HepG2 (cell line): Measurements from ENCODE around the gene IFT80. TPM values are rescaled to one million over a fixed set of nuclear protein-coding genes. Genes with fewer than 3 reads are reported as not detected.

Experiments used
- AGO2 ChIP-seq: fragments of 200-400 bp; formaldehyde crosslinking; optimal IDR thresholded peaks from 2 replicates; pipeline ENCODE3; 2017; ENCODE audit warnings: mild to moderate bottlenecking, low read depth, low read length, moderate library complexity
- ESRRA ChIP-seq: sonication (generic); formaldehyde crosslinking; IDR thresholded peaks from 2 replicates; pipeline ENCODE4 v1.5.1; 2020; ENCODE audit warnings: mild to moderate bottlenecking, low read depth, missing genetic modification reagents
- GFI1 ChIP-seq: sonication (generic); formaldehyde crosslinking; IDR thresholded peaks from 2 replicates; pipeline ENCODE4 v1.5.0; 2020; ENCODE audit warnings: missing genetic modification reagents, mild to moderate bottlenecking, borderline replicate concordance
- HNRNPLL ChIP-seq: fragments of 200-400 bp; formaldehyde crosslinking; IDR thresholded peaks from 2 replicates; pipeline ENCODE4 v1.6.1; 2017; ENCODE audit warnings: mild to moderate bottlenecking, low read depth, low read length; ENCODE audit not compliant: poor library complexity, severe bottlenecking
- JDP2 ChIP-seq: sonication (generic); formaldehyde crosslinking; IDR thresholded peaks from 2 replicates; pipeline ENCODE4 v1.8.1; 2022; ENCODE audit warnings: missing genetic modification reagents, borderline replicate concordance
- NR2F2 ChIP-seq: IDR thresholded peaks from 2 replicates; pipeline ENCODE4 v1.6.1; 2012; ENCODE audit warnings: low read depth, inconsistent platforms, borderline replicate concordance
- SATB2 ChIP-seq: sonication (generic); formaldehyde crosslinking; IDR thresholded peaks from 2 replicates; pipeline ENCODE4 v1.5.0; 2020; ENCODE audit warnings: missing genetic modification reagents
- SMYD3 ChIP-seq: sonication (generic); formaldehyde crosslinking; IDR thresholded peaks from 2 replicates; pipeline ENCODE4 v1.8.1; 2023; ENCODE audit warnings: mild to moderate bottlenecking, missing genetic modification reagents
- SRY ChIP-seq: sonication (generic); formaldehyde crosslinking; IDR thresholded peaks from 2 replicates; pipeline ENCODE4 v1.8.0; 2022; ENCODE audit warnings: mild to moderate bottlenecking, missing genetic modification reagents
- YEATS4 ChIP-seq: sonication (generic); formaldehyde crosslinking; IDR thresholded peaks from 2 replicates; pipeline ENCODE4 v1.4.0; 2020; ENCODE audit warnings: missing genetic modification reagents, borderline replicate concordance
- ZMYM4 ChIP-seq: sonication (generic); formaldehyde crosslinking; IDR thresholded peaks from 2 replicates; pipeline ENCODE4 v1.8.1; 2023; ENCODE audit warnings: mild to moderate bottlenecking, missing genetic modification reagents
- ZNF235 ChIP-seq: sonication (generic); formaldehyde crosslinking; IDR thresholded peaks from 2 replicates; pipeline ENCODE4 v1.8.1; 2023; ENCODE audit warnings: mild to moderate bottlenecking, missing genetic modification reagents, borderline replicate concordance
- ZSCAN25 ChIP-seq: sonication (generic); formaldehyde crosslinking; IDR thresholded peaks from 2 replicates; pipeline ENCODE4 v1.8.0; 2022; ENCODE audit warnings: mild to moderate bottlenecking, missing genetic modification reagents
- polyA plus RNA-seq, 8 experiments: library from polyadenylated mRNA; depleted of rRNA in 3 of 8; stranded (reverse) in 7 of 8; unstranded in 1 of 8; fragments of >200 nt; fragmentation: Illumina TruSeq in 4 of 8; extraction: Trizol in 4 of 8; gene quantifications; 2 replicates each; pipeline versions ENCODE4 v1.2.1 to v1.2.3, GENCODE V29; 2011 to 2016; ENCODE audit warnings: low read depth in 4 of 8, missing spikeins in 1 of 8, mixed read lengths in 1 of 8; ENCODE audit not compliant: insufficient read depth in 1 of 8
- total RNA-seq, 5 experiments: library from RNA; depleted of rRNA; stranded (reverse); fragments of >200 nt; fragmentation: Illumina TruSeq; extraction: Trizol; gene quantifications; 2 replicates each; pipeline ENCODE4 v1.2.3, GENCODE V29; 2016; ENCODE audit warnings: low read depth in 1 of 5
- TF ChIP-seq, protein P1 (sequence below): conservative IDR thresholded peaks from 2 replicates; pipeline ENCODE4 v1.6.1; 2018; ENCODE audit warnings: missing genetic modification reagents
- TF ChIP-seq, protein P2 (sequence below): sonication (generic); formaldehyde crosslinking; IDR thresholded peaks from 2 replicates; pipeline ENCODE4 v1.8.0; 2022; ENCODE audit warnings: mild to moderate bottlenecking, missing genetic modification reagents
- TF ChIP-seq, protein P3 (sequence below): sonication (generic); formaldehyde crosslinking; IDR thresholded peaks from 2 replicates; pipeline ENCODE4 v1.4.0; 2020; ENCODE audit warnings: low read depth, mild to moderate bottlenecking, missing genetic modification reagents
- TF ChIP-seq, protein P4 (sequence below): sonication (generic); formaldehyde crosslinking; IDR thresholded peaks from 2 replicates; pipeline ENCODE4 v1.4.0; 2020; ENCODE audit warnings: missing genetic modification reagents
- TF ChIP-seq, protein P5 (sequence below): IDR thresholded peaks from 2 replicates; pipeline ENCODE4 v1.6.1; 2016
- TF ChIP-seq, protein P6 (sequence below): sonication (generic); formaldehyde crosslinking; IDR thresholded peaks from 2 replicates; pipeline ENCODE4 v1.8.1; 2022; ENCODE audit warnings: mild to moderate bottlenecking, missing genetic modification reagents

Gene IFT80
- total and polyA plus RNA-seq, 2 of the 13 experiments (the other 11 are each of a cell fraction or from before 2014, with no cell fraction given), result 11.4 to 15.7 TPM

DNA sequence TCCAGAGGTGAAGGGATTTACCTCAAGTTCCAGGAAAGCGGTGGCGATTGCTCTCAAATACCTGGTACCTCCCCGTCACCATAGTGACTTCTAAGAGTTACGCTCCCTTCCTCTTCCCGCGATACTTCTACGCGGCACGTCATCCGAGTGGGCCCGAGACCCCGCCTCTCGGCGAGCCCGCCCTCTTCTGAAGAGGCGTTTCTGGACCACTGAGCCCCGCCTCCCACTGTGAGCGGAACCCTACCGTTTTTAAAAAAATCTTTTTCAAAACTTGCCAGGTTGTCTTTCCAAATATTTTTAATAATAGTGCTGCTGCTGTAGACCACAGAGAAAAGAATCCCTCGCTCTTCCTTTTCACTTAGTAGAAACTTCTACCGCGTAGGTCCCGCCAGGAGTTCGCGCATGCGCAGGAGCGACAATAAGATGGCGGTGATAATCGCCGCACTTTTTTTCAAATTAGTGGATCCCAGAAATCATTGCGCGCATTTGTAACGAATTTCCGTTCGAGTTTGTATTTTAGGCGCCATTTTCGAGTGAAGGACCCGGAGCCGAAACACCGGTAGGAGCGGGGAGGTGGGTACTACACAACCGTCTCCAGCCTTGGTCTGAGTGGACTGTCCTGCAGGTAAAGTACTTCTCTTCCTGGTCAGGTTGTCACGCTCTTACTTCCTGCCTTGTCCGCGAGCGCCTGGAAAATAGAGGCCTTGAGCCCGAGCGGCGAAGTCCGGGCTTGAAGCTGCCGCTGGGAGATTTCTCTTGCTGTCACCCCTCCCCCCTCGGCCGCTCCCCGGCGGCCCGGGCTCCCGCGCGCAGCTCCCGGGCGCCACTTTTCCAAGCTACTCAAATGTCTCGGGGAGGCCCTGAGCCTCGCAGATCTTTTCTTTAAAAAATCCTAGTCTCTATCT, at the start of gene IFT80, which contains the start of gene SMC4 (continued):
- TF ChIP-seq, protein P1, sequence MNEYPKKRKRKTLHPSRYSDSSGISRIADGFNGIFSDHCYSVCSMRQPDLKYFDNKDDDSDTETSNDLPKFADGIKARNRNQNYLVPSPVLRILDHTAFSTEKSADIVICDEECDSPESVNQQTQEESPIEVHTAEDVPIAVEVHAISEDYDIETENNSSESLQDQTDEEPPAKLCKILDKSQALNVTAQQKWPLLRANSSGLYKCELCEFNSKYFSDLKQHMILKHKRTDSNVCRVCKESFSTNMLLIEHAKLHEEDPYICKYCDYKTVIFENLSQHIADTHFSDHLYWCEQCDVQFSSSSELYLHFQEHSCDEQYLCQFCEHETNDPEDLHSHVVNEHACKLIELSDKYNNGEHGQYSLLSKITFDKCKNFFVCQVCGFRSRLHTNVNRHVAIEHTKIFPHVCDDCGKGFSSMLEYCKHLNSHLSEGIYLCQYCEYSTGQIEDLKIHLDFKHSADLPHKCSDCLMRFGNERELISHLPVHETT (CRISPR knock-in tag), result no peak
- TF ChIP-seq ZNF235 (CRISPR knock-in tag) (no peak), ZMYM4 (CRISPR knock-in tag) (peak; percentile 90), SMYD3 (CRISPR knock-in tag) (0 out of 2 replicates have a peak, but pooled peaks have one; percentile 46), ESRRA (CRISPR knock-in tag) (no peak), JDP2 (CRISPR knock-in tag) (no peak), YEATS4 (CRISPR knock-in tag) (0 out of 2 replicates have a peak, but pooled peaks have one; percentile 71), SATB2 (no peak), ZSCAN25 (CRISPR knock-in tag) (no peak), SRY (CRISPR knock-in tag) (no peak; the same call in 1 of the 2 replicates), NR2F2 (peak; percentile 35; the same call in 1 of the 2 replicates), HNRNPLL (peak; percentile 40), AGO2 (no peak), GFI1 (no peak)
- TF ChIP-seq, protein P2, sequence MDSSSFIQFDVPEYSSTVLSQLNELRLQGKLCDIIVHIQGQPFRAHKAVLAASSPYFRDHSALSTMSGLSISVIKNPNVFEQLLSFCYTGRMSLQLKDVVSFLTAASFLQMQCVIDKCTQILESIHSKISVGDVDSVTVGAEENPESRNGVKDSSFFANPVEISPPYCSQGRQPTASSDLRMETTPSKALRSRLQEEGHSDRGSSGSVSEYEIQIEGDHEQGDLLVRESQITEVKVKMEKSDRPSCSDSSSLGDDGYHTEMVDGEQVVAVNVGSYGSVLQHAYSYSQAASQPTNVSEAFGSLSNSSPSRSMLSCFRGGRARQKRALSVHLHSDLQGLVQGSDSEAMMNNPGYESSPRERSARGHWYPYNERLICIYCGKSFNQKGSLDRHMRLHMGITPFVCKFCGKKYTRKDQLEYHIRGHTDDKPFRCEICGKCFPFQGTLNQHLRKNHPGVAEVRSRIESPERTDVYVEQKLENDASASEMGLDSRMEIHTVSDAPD (CRISPR knock-in tag), result no peak
- TF ChIP-seq, protein P3, sequence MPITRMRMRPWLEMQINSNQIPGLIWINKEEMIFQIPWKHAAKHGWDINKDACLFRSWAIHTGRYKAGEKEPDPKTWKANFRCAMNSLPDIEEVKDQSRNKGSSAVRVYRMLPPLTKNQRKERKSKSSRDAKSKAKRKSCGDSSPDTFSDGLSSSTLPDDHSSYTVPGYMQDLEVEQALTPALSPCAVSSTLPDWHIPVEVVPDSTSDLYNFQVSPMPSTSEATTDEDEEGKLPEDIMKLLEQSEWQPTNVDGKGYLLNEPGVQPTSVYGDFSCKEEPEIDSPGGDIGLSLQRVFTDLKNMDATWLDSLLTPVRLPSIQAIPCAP (CRISPR knock-in tag), result no peak
- TF ChIP-seq, protein P4, sequence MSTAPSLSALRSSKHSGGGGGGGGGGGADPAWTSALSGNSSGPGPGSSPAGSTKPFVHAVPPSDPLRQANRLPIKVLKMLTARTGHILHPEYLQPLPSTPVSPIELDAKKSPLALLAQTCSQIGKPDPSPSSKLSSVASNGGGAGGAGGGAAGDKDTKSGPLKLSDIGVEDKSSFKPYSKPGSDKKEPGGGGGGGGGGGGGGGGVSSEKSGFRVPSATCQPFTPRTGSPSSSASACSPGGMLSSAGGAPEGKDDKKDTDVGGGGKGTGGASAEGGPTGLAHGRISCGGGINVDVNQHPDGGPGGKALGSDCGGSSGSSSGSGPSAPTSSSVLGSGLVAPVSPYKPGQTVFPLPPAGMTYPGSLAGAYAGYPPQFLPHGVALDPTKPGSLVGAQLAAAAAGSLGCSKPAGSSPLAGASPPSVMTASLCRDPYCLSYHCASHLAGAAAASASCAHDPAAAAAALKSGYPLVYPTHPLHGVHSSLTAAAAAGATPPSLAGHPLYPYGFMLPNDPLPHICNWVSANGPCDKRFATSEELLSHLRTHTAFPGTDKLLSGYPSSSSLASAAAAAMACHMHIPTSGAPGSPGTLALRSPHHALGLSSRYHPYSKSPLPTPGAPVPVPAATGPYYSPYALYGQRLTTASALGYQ (CRISPR knock-in tag), result no peak; the same call in 1 of the 2 replicates
- TF ChIP-seq, protein P5, sequence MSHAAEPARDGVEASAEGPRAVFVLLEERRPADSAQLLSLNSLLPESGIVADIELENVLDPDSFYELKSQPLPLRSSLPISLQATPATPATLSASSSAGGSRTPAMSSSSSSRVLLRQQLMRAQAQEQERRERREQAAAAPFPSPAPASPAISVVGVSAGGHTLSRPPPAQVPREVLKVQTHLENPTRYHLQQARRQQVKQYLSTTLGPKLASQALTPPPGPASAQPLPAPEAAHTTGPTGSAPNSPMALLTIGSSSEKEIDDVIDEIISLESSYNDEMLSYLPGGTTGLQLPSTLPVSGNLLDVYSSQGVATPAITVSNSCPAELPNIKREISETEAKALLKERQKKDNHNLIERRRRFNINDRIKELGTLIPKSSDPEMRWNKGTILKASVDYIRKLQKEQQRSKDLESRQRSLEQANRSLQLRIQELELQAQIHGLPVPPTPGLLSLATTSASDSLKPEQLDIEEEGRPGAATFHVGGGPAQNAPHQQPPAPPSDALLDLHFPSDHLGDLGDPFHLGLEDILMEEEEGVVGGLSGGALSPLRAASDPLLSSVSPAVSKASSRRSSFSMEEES (CRISPR knock-in tag), result no peak; the same call in 1 of the 2 replicates
- TF ChIP-seq, protein P6, sequence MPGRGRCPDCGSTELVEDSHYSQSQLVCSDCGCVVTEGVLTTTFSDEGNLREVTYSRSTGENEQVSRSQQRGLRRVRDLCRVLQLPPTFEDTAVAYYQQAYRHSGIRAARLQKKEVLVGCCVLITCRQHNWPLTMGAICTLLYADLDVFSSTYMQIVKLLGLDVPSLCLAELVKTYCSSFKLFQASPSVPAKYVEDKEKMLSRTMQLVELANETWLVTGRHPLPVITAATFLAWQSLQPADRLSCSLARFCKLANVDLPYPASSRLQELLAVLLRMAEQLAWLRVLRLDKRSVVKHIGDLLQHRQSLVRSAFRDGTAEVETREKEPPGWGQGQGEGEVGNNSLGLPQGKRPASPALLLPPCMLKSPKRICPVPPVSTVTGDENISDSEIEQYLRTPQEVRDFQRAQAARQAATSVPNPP (CRISPR knock-in tag), result peak; percentile 54; the same call in 1 of the 2 replicates
